Measurements from ENCODE around the gene HYAL1.
"Not testable (repeated sequence)": the region's sequence is repeated elsewhere in the genome, so short reads cannot be mapped to it uniquely, and the experiment has no call there.

The HYAL1 gene

GRCh38 chr3:50318163-50318562 lies 14.8 kb upstream of the HYAL1 start:
- H3K4me3 ChIP-seq (ENCODE audit: low read length), result no peak overlapping the region
- no peak for TF ChIP-seq CTCF (IDR thresholded peaks at IDR 0.05; ENCODE audit: insufficient read depth, low read depth, low read length, missing control alignments)
- DNase-seq (ENCODE audit: low read depth), result no peak

- DNase-seq (ENCODE audit: low read depth), result no peak
- no peak for TF ChIP-seq CTCF (IDR thresholded peaks at IDR 0.05; ENCODE audit: insufficient read depth, low read depth, low read length, missing control alignments)
- no peak overlapping the region for H3K4me3 ChIP-seq (ENCODE audit: low read length)
Observed at GRCh38 chr3:50317300-50317699, 13.9 kb upstream of the HYAL1 start.

- H3K4me3 ChIP-seq (ENCODE audit: low read length), result no peak overlapping the region
- TF ChIP-seq CTCF (IDR thresholded peaks at IDR 0.05; ENCODE audit: insufficient read depth, low read depth, low read length, missing control alignments), result no peak
- DNase-seq (ENCODE audit: low read depth), result peak; percentile 99
Observed at GRCh38 chr3:50316657-50317242, 13.4 kb upstream of the HYAL1 start.

GRCh38 chr3:50314816-50315215 lies 11.4 kb upstream of the HYAL1 start:
- no peak overlapping the region for H3K4me3 ChIP-seq (ENCODE audit: low read length)
- DNase-seq (ENCODE audit: low read depth), result no peak
- no peak for TF ChIP-seq CTCF (IDR thresholded peaks at IDR 0.05; ENCODE audit: insufficient read depth, low read depth, low read length, missing control alignments)

- no peak overlapping the region for H3K4me3 ChIP-seq (ENCODE audit: low read length)
- DNase-seq (ENCODE audit: low read depth), result no peak
- TF ChIP-seq CTCF (IDR thresholded peaks at IDR 0.05; ENCODE audit: insufficient read depth, low read depth, low read length, missing control alignments), result no peak
Observed at GRCh38 chr3:50314342-50314741, 11.0 kb upstream of the HYAL1 start.

GRCh38 chr3:50312041-50312440 lies 8.7 kb upstream of the HYAL1 start:
- not testable (repeated sequence) for H3K4me3 ChIP-seq (ENCODE audit: low read length); DNase-seq (ENCODE audit: low read depth)

- peak; percentile 66 for DNase-seq (ENCODE audit: low read depth)
- no peak overlapping the region for H3K4me3 ChIP-seq (ENCODE audit: low read length)
- TF ChIP-seq CTCF (IDR thresholded peaks at IDR 0.05; ENCODE audit: insufficient read depth, low read depth, low read length, missing control alignments), result no peak
Observed at GRCh38 chr3:50304601-50305000, 1.2 kb upstream of the HYAL1 start.

Data from epithelial cell of esophagus (primary cell).